ENCODE data around the gene AGPAT2.

DNA sequence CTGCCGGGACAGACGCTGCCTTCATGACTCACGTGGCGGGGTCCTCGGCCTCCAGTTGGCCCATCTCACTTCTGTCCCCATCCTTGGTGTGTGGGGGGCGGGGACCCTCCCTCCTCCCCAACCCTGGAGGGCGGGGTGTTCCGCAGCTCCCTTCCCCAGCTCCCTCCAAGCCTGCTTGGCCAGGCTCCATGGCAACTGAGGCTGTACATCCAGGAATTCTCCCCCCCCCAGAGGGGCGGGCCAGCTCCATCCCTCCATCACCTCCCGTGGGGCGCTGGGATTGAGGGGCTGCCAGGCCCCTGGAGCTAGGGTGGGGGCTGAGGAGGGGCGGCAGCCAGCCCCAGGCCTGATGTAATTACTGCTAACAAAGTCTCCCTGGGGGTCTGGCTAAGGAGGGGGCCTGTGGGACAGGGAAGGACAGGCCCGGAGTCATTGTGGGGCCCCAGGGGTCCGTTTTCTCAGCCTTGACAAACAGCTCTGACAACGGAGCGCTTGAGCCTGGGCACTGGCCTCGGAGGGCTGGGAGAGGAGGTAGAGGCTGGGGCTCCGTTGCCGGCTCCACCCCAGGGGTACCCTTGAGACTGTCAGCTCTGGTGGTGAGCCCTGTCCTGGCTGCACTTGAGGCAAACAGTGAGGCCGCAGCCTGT, 33.1 kb upstream of the AGPAT2 start:
- TF ChIP-seq, protein P1, sequence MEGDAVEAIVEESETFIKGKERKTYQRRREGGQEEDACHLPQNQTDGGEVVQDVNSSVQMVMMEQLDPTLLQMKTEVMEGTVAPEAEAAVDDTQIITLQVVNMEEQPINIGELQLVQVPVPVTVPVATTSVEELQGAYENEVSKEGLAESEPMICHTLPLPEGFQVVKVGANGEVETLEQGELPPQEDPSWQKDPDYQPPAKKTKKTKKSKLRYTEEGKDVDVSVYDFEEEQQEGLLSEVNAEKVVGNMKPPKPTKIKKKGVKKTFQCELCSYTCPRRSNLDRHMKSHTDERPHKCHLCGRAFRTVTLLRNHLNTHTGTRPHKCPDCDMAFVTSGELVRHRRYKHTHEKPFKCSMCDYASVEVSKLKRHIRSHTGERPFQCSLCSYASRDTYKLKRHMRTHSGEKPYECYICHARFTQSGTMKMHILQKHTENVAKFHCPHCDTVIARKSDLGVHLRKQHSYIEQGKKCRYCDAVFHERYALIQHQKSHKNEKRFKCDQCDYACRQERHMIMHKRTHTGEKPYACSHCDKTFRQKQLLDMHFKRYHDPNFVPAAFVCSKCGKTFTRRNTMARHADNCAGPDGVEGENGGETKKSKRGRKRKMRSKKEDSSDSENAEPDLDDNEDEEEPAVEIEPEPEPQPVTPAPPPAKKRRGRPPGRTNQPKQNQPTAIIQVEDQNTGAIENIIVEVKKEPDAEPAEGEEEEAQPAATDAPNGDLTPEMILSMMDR (conservative IDR thresholded peaks at IDR 0.05): no peak
- no peak for TF ChIP-seq EZH2 (IDR thresholded peaks at IDR 0.05; ENCODE audit: low read depth)
